GM12873 (cell line): ENCODE results near the gene WDR64.

Source experiments
- CTCF ChIP-seq: IDR thresholded peaks from 2 replicates; pipeline ENCODE4 v1.5.1; 2012; ENCODE audit warnings: low read depth, mild to moderate bottlenecking, moderate library complexity, low read length, control low read depth; ENCODE audit not compliant: insufficient read depth; ENCODE audit errors: missing control alignments

Gene WDR64

GRCh38 chr1:241672301-241672700 is 20.2 kb downstream of the WDR64 start:
- TF ChIP-seq CTCF: no peak

GRCh38 chr1:241674805-241675384 is 22.8 kb downstream of the WDR64 start:
- no peak for TF ChIP-seq CTCF

- TF ChIP-seq CTCF: no peak
Observed at GRCh38 chr1:241675983-241676382, 23.9 kb downstream of the WDR64 start.

GRCh38 chr1:241677201-241677600 is 25.1 kb downstream of the WDR64 start:
- no peak for TF ChIP-seq CTCF

GRCh38 chr1:241678536-241678935 is 26.5 kb downstream of the WDR64 start:
- no peak for TF ChIP-seq CTCF

GRCh38 chr1:241679404-241679803 is 27.3 kb downstream of the WDR64 start:
- TF ChIP-seq CTCF: no peak

- no peak for TF ChIP-seq CTCF
Observed at GRCh38 chr1:241679961-241680360, 27.9 kb downstream of the WDR64 start.

GRCh38 chr1:241682921-241683320 is 30.8 kb downstream of the WDR64 start:
- TF ChIP-seq CTCF: no peak
